Stimulated activated CD8-positive, alpha-beta memory T cell treated with anti-CD3 and anti-CD28 coated beads, Interleukin-12 subunit alpha, Interleukin-12 subunit beta, amount 100 ng/mL, for 24 hours (primary cell): ENCODE measurements around the gene PDE10A.
"Not testable (repeated sequence)": the region's sequence is repeated elsewhere in the genome, so short reads cannot be mapped to it uniquely, and the experiment has no call there.

Experiments used
- DNase-seq: peaks from one replicate; pipeline ENCODE4 v3.0.0-alpha.2; 2020; ENCODE audit errors: extremely low read depth

PDE10A gene

DNA sequence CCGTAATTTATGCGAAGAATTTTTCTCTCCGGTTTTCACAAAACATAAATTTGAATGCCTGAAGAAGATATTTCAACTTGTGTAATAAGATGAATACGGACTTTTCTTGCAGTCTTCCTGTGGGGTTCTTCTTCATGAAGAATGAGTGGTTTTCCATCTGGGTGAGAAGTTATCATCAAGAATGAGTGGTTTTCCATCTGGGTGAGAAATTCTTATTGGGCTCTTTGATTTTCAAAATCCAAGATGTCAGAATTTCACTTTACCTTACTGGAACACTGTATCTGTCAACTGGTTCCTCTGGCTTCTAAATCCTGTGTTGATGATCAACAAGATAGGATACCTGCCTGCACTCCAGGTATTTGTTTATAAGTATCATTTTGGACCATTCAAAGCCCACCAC, 193.6 kb downstream of the PDE10A start:
- no peak for DNase-seq

DNA sequence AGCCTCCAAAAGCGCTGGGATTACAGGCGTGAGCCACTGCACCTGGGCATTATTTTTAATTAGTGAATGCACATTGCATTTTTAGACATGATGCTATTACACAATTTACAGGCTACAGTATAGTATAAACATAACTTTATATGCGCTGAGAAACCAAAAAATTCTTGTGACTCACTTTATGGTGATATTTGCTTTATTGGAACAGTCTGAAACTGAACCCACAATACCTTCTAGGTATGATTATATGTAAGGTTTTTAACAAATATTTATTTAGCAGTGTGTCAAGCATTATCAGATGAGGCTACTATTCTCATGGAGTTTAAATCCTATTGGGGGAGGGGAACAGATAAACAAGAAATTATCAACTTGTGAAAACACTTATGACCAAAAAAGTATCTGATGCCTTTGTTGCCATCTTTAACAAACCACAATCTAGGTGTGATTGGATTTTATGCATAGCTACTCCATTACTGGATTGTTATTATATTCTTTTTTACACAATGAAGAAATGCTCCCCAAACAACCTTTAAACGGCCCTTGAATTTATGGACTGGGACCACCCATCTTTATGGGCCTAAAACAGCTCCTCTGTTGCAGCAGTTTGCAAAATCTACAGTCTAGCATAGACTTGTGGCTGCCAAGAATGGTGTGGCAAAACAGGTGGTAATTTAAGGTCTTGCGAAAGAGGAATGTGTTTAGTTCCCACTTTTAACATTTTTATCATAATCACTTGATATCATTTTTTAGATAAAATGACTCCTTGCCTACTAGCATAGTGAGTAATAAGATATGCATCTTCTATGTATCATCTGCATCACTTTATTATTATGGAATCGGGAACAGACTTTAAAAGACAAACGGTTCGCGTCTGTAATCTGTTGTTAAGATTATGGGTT, 194.5 kb downstream of the PDE10A start:
- no peak for DNase-seq

GRCh38 chr6:165463499-165463898, 199.5 kb downstream of the PDE10A start:
- DNase-seq = not testable (repeated sequence)

DNA sequence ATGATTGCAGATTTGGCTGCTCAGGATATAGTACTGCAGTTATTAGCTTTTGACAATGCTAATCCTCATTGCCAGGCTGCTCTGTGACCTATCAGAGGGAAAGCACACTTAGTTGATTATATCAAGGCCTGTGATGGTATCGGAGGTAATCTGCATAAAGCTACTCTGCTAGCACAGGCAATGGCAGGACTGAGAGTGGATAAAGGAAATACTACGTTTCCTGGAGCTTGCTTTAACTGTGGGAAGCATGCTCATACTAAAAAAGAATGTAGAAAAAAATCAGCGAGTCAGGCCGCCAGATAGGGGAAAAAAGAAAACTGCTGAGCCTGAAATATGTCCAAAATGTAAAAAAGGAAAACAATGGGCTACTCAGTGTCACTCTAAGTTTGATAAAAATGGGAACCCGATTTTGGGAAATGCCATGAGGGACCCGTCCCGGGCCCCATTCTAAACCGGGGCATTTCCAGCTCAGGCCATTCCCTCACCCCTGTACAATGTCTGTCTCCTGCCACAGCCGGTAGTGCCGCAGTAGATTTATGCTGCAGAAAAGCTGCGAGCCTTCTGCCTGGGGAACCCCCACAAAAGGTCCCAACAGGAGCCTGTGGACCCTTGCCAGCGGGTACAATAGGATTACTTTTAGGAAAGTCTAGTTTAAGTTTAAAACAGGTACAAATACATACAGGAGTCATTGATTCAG, 203.3 kb downstream of the PDE10A start:
- DNase-seq = not testable (repeated sequence)

GRCh38 chr6:165458134-165458533, 204.9 kb downstream of the PDE10A start:
- no peak for DNase-seq

GRCh38 chr6:165456286-165456685, 206.8 kb downstream of the PDE10A start:
- DNase-seq = no peak

DNA sequence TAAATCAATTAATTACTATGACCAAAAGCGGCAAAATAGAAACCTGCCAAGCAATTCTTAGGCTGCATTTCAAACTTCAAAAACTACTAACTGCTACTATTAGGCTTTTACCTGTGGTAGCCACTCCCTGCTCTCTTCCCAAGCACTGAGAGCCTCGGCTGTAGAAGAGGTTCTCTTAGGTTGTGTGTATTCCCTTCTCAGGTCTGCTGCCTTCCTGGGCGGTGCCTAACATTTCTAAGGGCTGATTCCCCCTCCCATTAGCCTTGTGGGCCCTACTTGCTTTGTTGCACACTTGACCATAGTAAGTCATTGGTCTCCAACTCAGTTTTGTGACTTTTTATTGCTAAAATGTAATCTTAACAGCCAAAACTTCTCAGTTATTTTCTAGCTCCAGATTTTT, 207.6 kb downstream of the PDE10A start:
- no peak for DNase-seq

GRCh38 chr6:165453395-165453794, 209.6 kb downstream of the PDE10A start:
- no peak for DNase-seq

- DNase-seq = no peak
Measured at GRCh38 chr6:165451838-165452237, 211.2 kb downstream of the PDE10A start.

DNA sequence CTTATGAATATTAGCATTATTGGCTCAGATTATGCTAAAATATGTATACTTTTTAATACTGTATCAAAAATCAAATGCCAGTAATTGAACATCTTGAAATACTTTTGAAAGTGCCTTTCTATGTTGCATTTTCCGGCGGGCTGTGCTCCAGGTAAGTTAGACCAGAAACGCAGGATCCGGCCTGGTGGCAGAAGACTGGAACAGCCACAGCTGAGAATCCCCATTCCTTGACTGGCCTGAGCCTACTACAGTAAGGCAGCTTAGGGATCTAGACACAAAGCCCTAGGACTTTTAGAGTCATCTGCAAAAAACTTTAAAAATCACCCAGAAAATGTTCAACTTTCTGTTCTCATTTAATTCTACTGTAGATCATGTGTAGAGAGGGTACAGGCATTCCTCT, 214.8 kb downstream of the PDE10A start:
- DNase-seq = no peak

DNA sequence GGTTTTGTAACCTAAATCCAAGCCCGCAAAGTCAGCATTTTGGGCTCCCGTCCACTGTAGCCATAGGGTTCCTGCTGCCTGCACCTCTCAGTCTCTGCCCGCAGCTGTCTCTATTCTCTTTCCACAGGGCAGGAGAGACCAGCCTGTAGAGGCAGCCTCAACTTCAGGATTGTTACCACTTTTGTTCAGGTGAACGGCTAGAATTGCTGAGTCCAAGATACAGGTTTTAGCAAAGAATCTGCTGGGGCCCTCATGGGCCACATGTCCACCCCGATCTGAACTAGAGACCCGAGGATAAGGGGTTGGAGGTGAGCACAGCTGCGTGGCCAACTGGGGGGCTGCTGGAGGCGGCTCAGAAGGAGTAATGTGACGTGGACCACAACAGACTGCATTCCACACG, 215.9 kb downstream of the PDE10A start:
- no peak for DNase-seq

- DNase-seq = no peak
Measured at GRCh38 chr6:165446331-165446730, 216.7 kb downstream of the PDE10A start.

DNA sequence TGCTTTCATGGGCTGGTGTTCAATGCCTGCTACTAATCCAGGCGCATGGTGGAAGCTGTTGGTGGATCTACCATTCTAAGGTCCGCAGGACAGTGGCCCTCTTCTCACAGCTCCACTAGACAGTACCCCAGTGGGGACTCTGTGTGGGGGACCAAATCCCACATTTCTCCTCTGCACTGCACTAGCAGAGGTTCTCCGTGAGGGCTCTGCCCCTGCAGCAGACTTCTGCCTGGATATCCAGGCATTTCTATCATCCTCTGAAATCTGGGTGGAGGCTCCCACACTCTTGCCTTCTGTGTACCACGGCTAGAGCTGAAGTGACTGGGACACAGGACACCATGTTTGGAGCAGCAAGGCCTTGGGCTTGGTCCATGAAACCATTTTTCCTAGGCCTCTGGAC, 219.6 kb downstream of the PDE10A start:
- DNase-seq = no peak

GRCh38 chr6:165441181-165441580, 221.9 kb downstream of the PDE10A start:
- DNase-seq = no peak

DNA sequence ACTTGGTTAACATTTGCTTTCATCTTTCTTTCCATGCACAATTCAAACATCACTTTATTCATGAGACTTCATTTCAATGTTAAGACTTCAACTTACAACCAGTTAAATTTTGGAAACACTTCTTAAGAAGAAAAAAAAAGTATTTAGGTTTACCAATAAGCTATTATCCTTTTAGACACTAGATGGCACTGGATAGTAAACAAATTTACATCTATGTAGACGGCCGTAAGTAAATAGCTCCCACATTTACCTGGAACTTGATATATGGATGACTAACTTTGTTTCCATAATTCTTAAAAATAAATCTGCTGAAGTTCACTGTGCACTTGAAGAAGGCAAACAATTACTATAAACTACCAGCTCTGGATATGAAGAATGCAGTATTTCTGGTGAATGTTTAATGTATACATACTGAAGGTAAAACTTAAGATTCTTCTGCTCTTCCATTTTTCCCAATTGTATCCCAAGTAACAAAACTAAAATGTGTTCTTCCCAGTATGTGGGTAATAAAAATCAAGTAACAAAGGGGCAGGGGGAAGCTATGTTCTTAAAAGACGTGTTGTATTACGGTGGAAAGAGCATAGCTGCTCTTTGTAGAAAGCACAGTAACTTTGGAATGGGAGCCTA, 223.0 kb downstream of the PDE10A start:
- DNase-seq = no peak

DNA sequence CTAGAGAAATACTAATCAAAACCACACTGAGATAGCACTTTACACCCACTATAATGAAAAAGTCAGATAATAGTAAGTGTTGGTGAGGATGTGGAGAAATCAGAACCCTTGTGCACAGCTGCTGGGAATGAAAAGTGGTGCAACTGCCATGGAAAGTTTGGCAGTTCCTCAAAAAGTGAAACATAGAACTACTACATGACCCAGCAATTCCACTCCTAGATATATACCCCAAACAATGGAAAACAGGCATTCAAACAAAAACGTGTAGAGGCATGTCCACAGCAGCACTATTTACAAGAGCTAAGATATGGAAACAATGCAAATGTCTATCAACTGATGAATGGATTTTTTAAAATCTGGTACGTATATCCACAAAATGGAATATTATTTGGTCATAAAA, 236.1 kb downstream of the PDE10A start:
- no peak for DNase-seq

DNA sequence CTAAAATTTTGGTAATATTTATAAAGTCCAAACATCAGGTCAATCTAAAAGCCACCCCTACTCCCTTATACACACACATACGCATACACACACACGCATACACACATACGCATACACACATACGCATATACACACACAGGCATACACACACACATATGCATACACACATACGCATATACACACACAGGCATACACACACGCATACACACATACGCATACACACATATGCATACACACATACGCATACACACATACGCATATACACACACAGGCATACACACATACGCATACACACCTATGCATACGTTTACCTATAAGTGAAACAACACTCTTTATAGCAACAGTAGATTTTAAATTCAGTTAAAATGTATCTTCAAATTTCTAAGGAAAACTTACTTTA, 240.8 kb downstream of the PDE10A start:
- DNase-seq = no peak

- no peak for DNase-seq
Measured at GRCh38 chr6:165417278-165417865, 245.7 kb downstream of the PDE10A start.

- no peak for DNase-seq
Measured at GRCh38 chr6:165404697-165405096, 258.3 kb downstream of the PDE10A start.

- DNase-seq = no peak
Measured at GRCh38 chr6:165404296-165404695, 258.7 kb downstream of the PDE10A start.

GRCh38 chr6:165403006-165403595, 259.9 kb downstream of the PDE10A start:
- no peak for DNase-seq

GRCh38 chr6:165401092-165401491, 261.9 kb downstream of the PDE10A start:
- DNase-seq = no peak
